ENCODE measurements around the gene SEMA3E.

SEMA3E gene

GRCh38 chr7:83355143-83355542 is 293.8 kb downstream of the SEMA3E start:
- no peak for DNase-seq (ENCODE audit: low read depth)

DNA sequence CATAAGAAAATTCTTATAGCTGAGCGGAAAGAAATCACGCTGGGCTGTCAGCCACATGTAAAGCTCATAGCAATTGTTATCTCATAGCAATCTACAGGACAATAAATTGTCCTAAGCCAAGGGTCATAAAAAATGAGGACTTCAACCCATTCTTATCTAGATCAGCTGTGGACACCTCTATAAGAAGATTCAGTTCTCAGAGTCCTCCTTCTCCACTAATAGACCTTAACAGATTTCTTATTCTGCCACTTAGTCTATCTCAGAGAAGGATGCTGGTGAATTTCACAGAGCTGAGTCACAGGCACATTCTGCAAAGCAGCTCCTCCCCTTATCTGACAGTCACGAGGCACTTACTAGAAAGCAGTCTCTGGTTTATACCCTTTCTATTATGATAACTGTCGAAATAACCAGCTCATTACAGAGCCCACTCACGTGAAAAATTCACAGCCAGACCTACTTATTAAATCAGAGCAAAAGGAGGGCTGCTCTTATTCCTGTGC is 300.9 kb downstream of the SEMA3E start:
- no peak for DNase-seq (ENCODE audit: low read depth)

- DNase-seq (ENCODE audit: low read depth) = no peak
These were observed 309.0 kb downstream of the SEMA3E start for GRCh38 chr7:83339907-83340306.

DNA sequence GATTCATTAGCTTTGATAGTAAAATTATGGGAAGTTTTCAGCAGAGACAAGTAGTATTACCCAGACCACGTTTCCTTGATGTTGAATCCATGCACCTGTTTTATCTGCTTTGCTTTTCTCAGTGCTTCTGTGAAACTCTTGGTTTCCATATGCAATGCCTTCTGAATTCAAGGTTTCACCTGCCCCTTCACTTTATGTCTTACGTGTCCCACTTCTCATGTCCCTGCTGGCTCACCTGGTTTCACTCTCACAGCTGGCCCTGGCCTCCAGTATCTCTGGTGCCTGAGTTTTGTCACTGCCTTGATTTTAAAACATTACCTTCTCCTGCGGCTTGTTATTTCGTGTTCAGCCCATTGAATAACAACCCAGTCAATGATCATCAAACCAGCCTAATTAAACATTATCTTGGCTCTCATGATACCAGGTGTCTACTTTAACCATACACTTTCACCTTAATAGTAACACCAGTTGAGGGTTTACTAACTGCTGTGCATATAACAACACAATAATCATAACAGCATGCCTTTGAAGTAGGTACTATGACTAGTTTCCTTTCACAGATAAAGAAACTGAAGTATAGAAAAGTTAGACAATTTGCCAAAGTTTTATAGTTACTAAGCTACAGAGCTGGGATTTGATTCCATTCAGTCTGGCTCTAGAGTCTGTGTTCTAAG is 310.5 kb downstream of the SEMA3E start:
- no peak for DNase-seq (ENCODE audit: low read depth)

GRCh38 chr7:83337050-83337449 is 311.9 kb downstream of the SEMA3E start:
- no peak for DNase-seq (ENCODE audit: low read depth)

DNA sequence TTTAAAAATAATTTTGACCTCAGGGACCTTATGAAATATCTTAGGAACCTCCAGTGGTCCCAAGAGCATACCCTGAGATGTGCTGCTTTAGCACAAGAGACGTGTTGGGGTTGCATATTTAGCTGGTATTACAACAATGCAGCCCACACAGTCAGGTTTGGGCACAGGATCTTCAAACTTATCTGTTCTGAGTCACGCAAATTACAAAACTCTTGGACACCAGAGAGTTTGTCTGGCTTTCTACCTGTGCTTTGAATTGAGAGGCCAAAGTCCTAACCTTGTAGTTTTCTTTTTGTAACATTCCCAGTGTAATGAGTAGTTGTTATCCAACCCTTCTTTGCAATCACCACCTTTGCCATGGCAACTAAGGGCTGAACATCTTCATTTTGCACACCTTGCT is 322.7 kb downstream of the SEMA3E start:
- no peak for DNase-seq (ENCODE audit: low read depth)

DNA sequence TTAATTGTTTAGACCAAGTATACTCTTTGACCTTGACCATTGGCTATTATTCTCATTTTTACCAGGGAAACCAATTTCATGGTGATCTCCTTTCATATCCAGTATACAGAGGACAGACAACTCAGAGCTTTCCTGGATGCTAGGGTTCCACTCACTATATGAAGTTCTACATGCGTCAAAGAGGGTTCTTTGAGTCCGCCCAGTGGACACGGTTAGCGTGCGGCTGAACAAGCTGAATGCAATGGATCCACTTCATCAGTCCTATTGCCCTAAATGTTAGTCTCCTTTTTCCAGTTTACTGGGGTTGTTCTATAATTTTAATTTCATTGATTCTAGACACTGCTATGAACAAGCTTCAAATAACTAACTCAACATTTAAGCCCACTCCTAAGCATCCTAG is 323.9 kb downstream of the SEMA3E start:
- no peak for DNase-seq (ENCODE audit: low read depth)

DNA sequence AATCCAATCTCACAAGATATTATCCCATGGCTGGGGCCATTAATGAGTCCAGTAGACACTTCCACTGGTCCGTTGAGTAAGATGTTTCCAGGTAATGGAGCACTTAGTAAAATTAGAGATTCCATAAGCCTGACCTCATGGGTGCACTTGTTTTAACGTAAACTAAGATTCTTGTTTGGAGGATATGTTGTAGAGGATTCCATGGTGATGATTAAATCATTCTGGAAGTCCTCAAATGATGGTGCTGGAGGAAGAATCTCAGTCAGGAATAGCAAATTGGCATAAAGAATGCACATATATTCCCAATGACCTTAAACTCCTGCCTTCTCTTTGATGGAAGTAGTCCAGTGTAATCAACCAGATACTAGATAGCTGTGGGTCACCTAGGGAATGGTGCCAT is 324.3 kb downstream of the SEMA3E start:
- no peak for DNase-seq (ENCODE audit: low read depth)

DNA sequence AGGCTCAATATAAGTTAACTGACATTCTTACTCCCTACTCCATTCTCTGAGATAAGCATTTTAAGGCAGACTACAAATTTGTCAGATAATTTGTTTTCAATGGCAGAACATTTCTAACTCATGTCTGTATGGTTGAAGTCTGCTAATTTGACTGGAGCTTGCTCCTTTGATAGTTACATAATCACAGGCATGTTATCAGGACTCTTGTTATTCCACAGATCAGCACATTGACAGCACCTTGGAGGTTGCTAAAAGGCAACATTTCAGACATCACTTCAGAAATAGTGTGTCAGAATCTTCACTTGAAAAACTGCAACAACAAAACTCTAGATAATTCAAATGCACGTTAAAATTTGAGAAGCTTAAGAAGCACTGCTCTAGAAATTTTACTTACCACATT is 327.9 kb downstream of the SEMA3E start:
- DNase-seq (ENCODE audit: low read depth) = no peak

GRCh38 chr7:83313931-83314330 is 335.0 kb downstream of the SEMA3E start:
- DNase-seq (ENCODE audit: low read depth) = no peak

Measured in T follicular helper cell (primary cell).